Astrocyte of the spinal cord (primary cell): ENCODE measurements around the gene EEA1.

ENCODE experiments used
- DNase-seq: peaks from one replicate; pipeline ENCODE4 v3.0.0; 2011; ENCODE audit warnings: low read depth, low spot score
- H3K4me3 ChIP-seq: 2 replicates; pipeline ENCODE4 v1.5.1; 2011; ENCODE audit warnings: low read depth, mild to moderate bottlenecking, low read length, moderate library complexity
- CTCF ChIP-seq: IDR thresholded peaks from 2 replicates; pipeline ENCODE4 v1.5.1; 2012; ENCODE audit warnings: low read depth, mild to moderate bottlenecking, low read length, inconsistent platforms
- in situ Hi-C: cut with HindIII; loops from 2 replicates; pipeline ENCODE4 v1.10.0; 2017; ENCODE audit warnings: low sequenced_read_pairs

Gene EEA1

GRCh38 chr12:92844151-92844763 lies 84.8 kb downstream of the EEA1 start:
- peak; percentile 44 for DNase-seq
- TF ChIP-seq CTCF, result no peak
- in situ Hi-C loops, result no loop called here
- H3K4me3 ChIP-seq, result no peak overlapping the region

- no peak for DNase-seq
- in situ Hi-C loops, result no loop called here
- H3K4me3 ChIP-seq, result no peak overlapping the region
- no peak for TF ChIP-seq CTCF
Observed at GRCh38 chr12:92829686-92830282, 99.3 kb downstream of the EEA1 start.

- TF ChIP-seq CTCF, result no peak
- in situ Hi-C loops, result no loop called here
- no peak overlapping the region for H3K4me3 ChIP-seq
- no peak for DNase-seq
Observed at GRCh38 chr12:92828565-92828964, 100.5 kb downstream of the EEA1 start.

GRCh38 chr12:92827836-92828431 lies 101.2 kb downstream of the EEA1 start:
- peak; percentile 49 for DNase-seq
- in situ Hi-C loops, result no loop called here
- peak; percentile 95 for TF ChIP-seq CTCF
- H3K4me3 ChIP-seq, result no peak overlapping the region

- DNase-seq, result no peak
- in situ Hi-C loops, result no loop called here
- H3K4me3 ChIP-seq, result no peak overlapping the region
- no peak for TF ChIP-seq CTCF
Observed at GRCh38 chr12:92821142-92821541, 108.0 kb downstream of the EEA1 start.

- DNase-seq, result no peak
- in situ Hi-C loops, result no loop called here
- H3K4me3 ChIP-seq, result no peak overlapping the region
- no peak for TF ChIP-seq CTCF
Observed at GRCh38 chr12:92814584-92814983, 114.5 kb downstream of the EEA1 start.
